ENCODE measurements around the gene NMNAT2. TPM values are rescaled to one million over a fixed set of nuclear protein-coding genes. Genes with fewer than 3 reads are reported as not detected.

The NMNAT2 gene
- total and polyA plus RNA-seq, 2 donors (not counting 3 experiments of a cell fraction or from before 2014, with no cell fraction given): 0.28 to 0.38 TPM

GRCh38 chr1:183272390-183272848 is 145.8 kb downstream of the NMNAT2 start:
- Histone ChIP-seq H3K9me3 (replicated peaks; ENCODE audit: control insufficient read depth, insufficient read depth, low read length) (no peaks in the 10 kb centered on the region), H3K79me2 (ENCODE audit: control insufficient read depth, insufficient read depth, low read length) (no peaks in the 10 kb centered on the region), H2AFZ (ENCODE audit: low read depth, low read length) (peak overlapping the region; percentile 32), H3K4me2 (ENCODE audit: insufficient read depth, low read length) (peak overlapping the region; percentile 19), H4K20me1 (replicated peaks; ENCODE audit: control insufficient read depth, extremely low read depth, insufficient read depth, low read length) (no peaks in the 10 kb centered on the region), H3K36me3 (ENCODE audit: control insufficient read depth in 2 of 2, extremely low read depth in 1 of 2, insufficient read depth in 2 of 2, low read length in 2 of 2) (no peaks in the 10 kb centered on the region), H3K9me1 (replicated peaks; ENCODE audit: control insufficient read depth, extremely low read depth, insufficient read depth, low read length) (no peaks in the 10 kb centered on the region), H3K9ac (replicated peaks; ENCODE audit: extremely low read depth, insufficient read depth, low read length) (no peak overlapping the region), H3K27ac (ENCODE audit: insufficient read depth, low read depth, low read length) (peak overlapping the region; percentile 21), H3K4me1 (ENCODE audit: control insufficient read depth, extremely low read depth, insufficient read depth, low read length) (peaks cover 28% of the 10 kb centered on the region), H3K4me3 (replicated peaks in 1 of 3; ENCODE audit: insufficient read depth in 1 of 3, low read depth in 1 of 3, low read length in 3 of 3) (no peak overlapping the region), H3K27me3 (ENCODE audit: control insufficient read depth in 2 of 2, insufficient read depth in 2 of 2, low read length in 2 of 2) (no peaks in the 10 kb centered on the region)
- TF ChIP-seq POLR2AphosphoS5 (IDR thresholded peaks at IDR 0.05; ENCODE audit: insufficient read depth, low read depth, low read length) (peak; percentile 54), GATA2 (IDR thresholded peaks at IDR 0.05; ENCODE audit: insufficient read depth, insufficient read length, low read depth, low read length) (no peak), JUN (IDR thresholded peaks at IDR 0.05; ENCODE audit: borderline replicate concordance, insufficient read depth, insufficient read length, low read depth) (no peak), MYC (IDR thresholded peaks at IDR 0.05; ENCODE audit: low read depth, low read length) (no peak), FOS (IDR thresholded peaks at IDR 0.05; ENCODE audit: borderline replicate concordance, insufficient read depth, low read length) (peak; percentile 37), POLR2A (IDR thresholded peaks at IDR 0.05; ENCODE audit: low read depth, low read length) (no peak)
- TF ChIP-seq, protein P1, sequence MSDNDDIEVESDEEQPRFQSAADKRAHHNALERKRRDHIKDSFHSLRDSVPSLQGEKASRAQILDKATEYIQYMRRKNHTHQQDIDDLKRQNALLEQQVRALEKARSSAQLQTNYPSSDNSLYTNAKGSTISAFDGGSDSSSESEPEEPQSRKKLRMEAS (IDR thresholded peaks at IDR 0.05; ENCODE audit: insufficient read depth, insufficient read length): no peak
- BruUV-seq (replicated peaks): no TSS peak
- intact Hi-C loops (cut with micrococcal nuclease) (loop anchor here (5.0 kb wide), 2 partner anchors 135 to 250 kb away; partner anchors contain the start of gene LAMC1), dilution Hi-C loops (cut with MboI; ENCODE audit: extremely low pct_ligation_motif_present, low sequenced_read_pairs) (no loop called here)
- peak; percentile 71 for FAIRE-seq
- POLR2A ChIA-PET: no interaction called here
- CTCF ChIA-PET: interaction anchor here (1.0 to 3.9 kb wide), 3 partner anchors 9 to 310 kb away, joined by 3 to 32 read pairs (median 20); no protein-coding TSS in a partner anchor
- peak; percentile 59 for DNase-seq (ENCODE audit: low read depth, low spot score)
